ENCODE measurements around the gene RASGRF2. TPM values are rescaled to one million over a fixed set of nuclear protein-coding genes. Genes with fewer than 3 reads are reported as not detected.

Gene RASGRF2
- total RNA-seq, 1 experiment from 2014 or later: 9.1 TPM

GRCh38 chr5:81067406-81067805, 107.2 kb downstream of the RASGRF2 start:
- TF ChIP-seq CTCF (conservative IDR thresholded peaks at IDR 0.05; ENCODE audit: low read depth, low read length): no peak
- no peak for TF ChIP-seq EZH2 (IDR thresholded peaks at IDR 0.05; ENCODE audit: borderline replicate concordance, low read depth, low read length, poor library complexity, severe bottlenecking)
- H3K27ac ChIP-seq (ENCODE audit: low read depth, low read length, poor library complexity, severe bottlenecking): peak overlapping the region; percentile 70
- BruUV-seq (replicated peaks): TSS peak; percentile 97
- intact Hi-C loops (cut with micrococcal nuclease; ENCODE audit: unreplicated experiment): no loop called here
- ChIA-PET CTCF (no interaction called here), POLR2A (ENCODE audit: low non-redundant PET) (no interaction called here)
- H3K4me1 ChIP-seq (ENCODE audit: insufficient read depth, low read length, poor library complexity, severe bottlenecking): peaks cover 14% of the 10 kb centered on the region
- DNase-seq (ENCODE audit: low spot score): no peak
- H3K36me3 ChIP-seq (ENCODE audit: insufficient read depth, low read length, poor library complexity, severe bottlenecking): no peaks in the 10 kb centered on the region
- H3K9me3 ChIP-seq (ENCODE audit: low read depth, low read length, poor library complexity, severe bottlenecking): no peaks in the 10 kb centered on the region
- H3K27me3 ChIP-seq (replicated peaks; ENCODE audit: insufficient read depth, low read depth, low read length, poor library complexity): no peaks in the 10 kb centered on the region
- no peak overlapping the region for H3K4me3 ChIP-seq (ENCODE audit: low read depth, low read length, poor library complexity, severe bottlenecking)

- ChIA-PET CTCF (no interaction called here), POLR2A (ENCODE audit: low non-redundant PET) (no interaction called here)
- Histone ChIP-seq H3K9me3 (ENCODE audit: low read depth, low read length, poor library complexity, severe bottlenecking) (no peaks in the 10 kb centered on the region), H3K4me1 (ENCODE audit: insufficient read depth, low read length, poor library complexity, severe bottlenecking) (peaks cover 14% of the 10 kb centered on the region), H3K4me3 (ENCODE audit: low read depth, low read length, poor library complexity, severe bottlenecking) (no peak overlapping the region), H3K36me3 (ENCODE audit: insufficient read depth, low read length, poor library complexity, severe bottlenecking) (no peaks in the 10 kb centered on the region), H3K27ac (ENCODE audit: low read depth, low read length, poor library complexity, severe bottlenecking) (peak overlapping the region; percentile 70), H3K27me3 (replicated peaks; ENCODE audit: insufficient read depth, low read depth, low read length, poor library complexity) (no peaks in the 10 kb centered on the region)
- BruUV-seq (replicated peaks): no TSS peak
- peak; percentile 83 for DNase-seq (ENCODE audit: low spot score)
- intact Hi-C loops (cut with micrococcal nuclease; ENCODE audit: unreplicated experiment): no loop called here
- TF ChIP-seq CTCF (conservative IDR thresholded peaks at IDR 0.05; ENCODE audit: low read depth, low read length): no peak
- no peak for TF ChIP-seq EZH2 (IDR thresholded peaks at IDR 0.05; ENCODE audit: borderline replicate concordance, low read depth, low read length, poor library complexity, severe bottlenecking)
Observed at GRCh38 chr5:81068063-81068462, 107.9 kb downstream of the RASGRF2 start.

- POLR2A ChIA-PET (ENCODE audit: low non-redundant PET): no interaction called here
- no peaks in the 10 kb centered on the region for H3K9me3 ChIP-seq (ENCODE audit: low read depth, low read length, poor library complexity, severe bottlenecking)
- intact Hi-C loops (cut with micrococcal nuclease; ENCODE audit: unreplicated experiment): no loop called here
- no peak overlapping the region for H3K4me3 ChIP-seq (ENCODE audit: low read depth, low read length, poor library complexity, severe bottlenecking)
- DNase-seq (ENCODE audit: low spot score): no peak
- peaks cover 14% of the 10 kb centered on the region for H3K4me1 ChIP-seq (ENCODE audit: insufficient read depth, low read length, poor library complexity, severe bottlenecking)
- peak overlapping the region; percentile 70 for H3K27ac ChIP-seq (ENCODE audit: low read depth, low read length, poor library complexity, severe bottlenecking)
- CTCF ChIA-PET: no interaction called here
- no peaks in the 10 kb centered on the region for H3K36me3 ChIP-seq (ENCODE audit: insufficient read depth, low read length, poor library complexity, severe bottlenecking)
- no TSS peak for BruUV-seq (replicated peaks)
- no peak for TF ChIP-seq EZH2 (IDR thresholded peaks at IDR 0.05; ENCODE audit: borderline replicate concordance, low read depth, low read length, poor library complexity, severe bottlenecking)
- no peaks in the 10 kb centered on the region for H3K27me3 ChIP-seq (replicated peaks; ENCODE audit: insufficient read depth, low read depth, low read length, poor library complexity)
Observed at GRCh38 chr5:81068635-81069034, 108.5 kb downstream of the RASGRF2 start.

GRCh38 chr5:81069990-81070389, 109.8 kb downstream of the RASGRF2 start:
- intact Hi-C loops (cut with micrococcal nuclease; ENCODE audit: unreplicated experiment): no loop called here
- DNase-seq (ENCODE audit: low spot score): no peak
- H3K36me3 ChIP-seq (ENCODE audit: insufficient read depth, low read length, poor library complexity, severe bottlenecking): no peaks in the 10 kb centered on the region
- H3K4me3 ChIP-seq (ENCODE audit: low read depth, low read length, poor library complexity, severe bottlenecking): no peak overlapping the region
- ChIA-PET CTCF (no interaction called here), POLR2A (ENCODE audit: low non-redundant PET) (no interaction called here)
- TF ChIP-seq CTCF (conservative IDR thresholded peaks at IDR 0.05; ENCODE audit: low read depth, low read length): no peak
- TF ChIP-seq EZH2 (IDR thresholded peaks at IDR 0.05; ENCODE audit: borderline replicate concordance, low read depth, low read length, poor library complexity, severe bottlenecking): no peak
- peaks cover 14% of the 10 kb centered on the region for H3K4me1 ChIP-seq (ENCODE audit: insufficient read depth, low read length, poor library complexity, severe bottlenecking)
- no peak overlapping the region for H3K27ac ChIP-seq (ENCODE audit: low read depth, low read length, poor library complexity, severe bottlenecking)
- no peaks in the 10 kb centered on the region for H3K27me3 ChIP-seq (replicated peaks; ENCODE audit: insufficient read depth, low read depth, low read length, poor library complexity)
- H3K9me3 ChIP-seq (ENCODE audit: low read depth, low read length, poor library complexity, severe bottlenecking): no peaks in the 10 kb centered on the region
- BruUV-seq (replicated peaks): no TSS peak

Measured in A673 (cell line).